Neutrophil (primary cell): ENCODE data around the gene BRF1.

Experiments used
- H3K27ac ChIP-seq: fragments of 200-600 bp; sonication (generic); 2 replicates; pipeline ENCODE4 v1.5.1; 2016; ENCODE audit warnings: mild to moderate bottlenecking, moderate library complexity
- H3K27me3 ChIP-seq: fragments of 200-600 bp; sonication (generic); 2 replicates; pipeline ENCODE4 v1.6.0; 2016; ENCODE audit warnings: mild to moderate bottlenecking
- H3K36me3 ChIP-seq: fragments of 200-600 bp; sonication (generic); 2 replicates; pipeline ENCODE4 v1.5.1; 2017
- H3K4me1 ChIP-seq, 2 experiments: fragments of 200-600 bp in 1 of 2; sonication (generic) in 1 of 2; 1 replicate in 1 of 2; 2 replicates in 1 of 2; pipeline versions ENCODE4 v1.5.1 to v1.6.1; 2013 to 2016; ENCODE audit warnings: low read depth in 1 of 2, low read length in 1 of 2, mild to moderate bottlenecking in 1 of 2, moderate library complexity in 1 of 2; ENCODE audit not compliant: control insufficient read depth in 1 of 2, insufficient read depth in 1 of 2
- H3K4me3 ChIP-seq, 2 experiments: fragments of 200-600 bp in 1 of 2; sonication (generic) in 1 of 2; 1 replicate in 1 of 2; 2 replicates in 1 of 2; pipeline ENCODE4 v1.5.1; 2013 to 2016; ENCODE audit warnings: low read depth in 1 of 2, low read length in 1 of 2, mild to moderate bottlenecking in 1 of 2, moderate library complexity in 1 of 2
- H3K9me3 ChIP-seq: fragments of 200-600 bp; sonication (generic); 2 replicates; pipeline ENCODE4 v1.5.1; 2016
- CTCF ChIP-seq: fragments of 200-600 bp; sonication (generic); IDR thresholded peaks from 2 replicates; pipeline ENCODE4 v1.5.1; 2016; ENCODE audit warnings: antibody characterized with exemption

The BRF1 gene

GRCh38 chr14:105326568-105326867, 25.7 kb upstream of the BRF1 start:
- Histone ChIP-seq H3K4me1 (peaks cover 9 to 11% of the 10 kb centered on the region in 2 experiments), H3K4me3 (no peak overlapping the region), H3K27ac (no peak overlapping the region), H3K36me3 (no peaks in the 10 kb centered on the region), H3K27me3 (no peaks in the 10 kb centered on the region), H3K9me3 (no peaks in the 10 kb centered on the region)
- no peak for TF ChIP-seq CTCF

- H3K4me1 ChIP-seq: peaks cover 9 to 11% of the 10 kb centered on the region in 2 experiments
- H3K9me3 ChIP-seq: no peaks in the 10 kb centered on the region
- H3K4me3 ChIP-seq: no peak overlapping the region
- H3K27me3 ChIP-seq: no peaks in the 10 kb centered on the region
- TF ChIP-seq CTCF: no peak
- no peaks in the 10 kb centered on the region for H3K36me3 ChIP-seq
- no peak overlapping the region for H3K27ac ChIP-seq
Observed at GRCh38 chr14:105325716-105326567, 25.1 kb upstream of the BRF1 start.

DNA sequence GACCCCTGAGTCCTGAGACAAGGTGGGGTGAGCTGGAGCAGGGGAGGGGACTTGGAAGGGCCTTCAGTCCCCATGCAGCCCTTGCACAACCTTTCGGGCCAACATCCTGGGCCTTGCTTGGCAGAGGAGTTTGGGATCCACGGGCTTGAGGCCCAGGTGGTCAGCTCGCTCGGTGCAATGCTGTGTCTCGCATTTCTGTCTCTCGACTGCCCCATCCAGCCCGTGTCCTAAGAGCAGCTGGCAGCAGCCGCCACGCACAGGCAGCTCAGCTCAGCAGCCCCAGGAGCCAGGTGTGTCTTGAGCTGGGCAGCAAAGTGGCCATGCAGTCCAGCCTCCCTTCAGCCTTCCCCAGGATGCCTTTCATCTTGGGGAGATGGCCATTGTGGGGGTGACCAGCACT, 24.5 kb upstream of the BRF1 start:
- Histone ChIP-seq H3K27ac (no peak overlapping the region), H3K27me3 (no peaks in the 10 kb centered on the region), H3K4me3 (no peak overlapping the region), H3K4me1 (peaks cover 9 to 11% of the 10 kb centered on the region in 2 experiments), H3K9me3 (no peaks in the 10 kb centered on the region), H3K36me3 (no peaks in the 10 kb centered on the region)
- no peak for TF ChIP-seq CTCF

- TF ChIP-seq CTCF: no peak
- no peaks in the 10 kb centered on the region for H3K27me3 ChIP-seq
- H3K4me3 ChIP-seq: no peak overlapping the region
- H3K27ac ChIP-seq: no peak overlapping the region
- H3K4me1 ChIP-seq: peaks cover 9 to 11% of the 10 kb centered on the region in 2 experiments
- no peaks in the 10 kb centered on the region for H3K36me3 ChIP-seq
- H3K9me3 ChIP-seq: no peaks in the 10 kb centered on the region
Observed at GRCh38 chr14:105324871-105325270, 24.1 kb upstream of the BRF1 start.

GRCh38 chr14:105324080-105324778, 23.4 kb upstream of the BRF1 start:
- Histone ChIP-seq H3K9me3 (no peaks in the 10 kb centered on the region), H3K4me3 (no peak overlapping the region), H3K27me3 (no peaks in the 10 kb centered on the region), H3K36me3 (no peaks in the 10 kb centered on the region), H3K4me1 (peaks cover 9 to 11% of the 10 kb centered on the region in 2 experiments), H3K27ac (no peak overlapping the region)
- no peak for TF ChIP-seq CTCF
